Neural progenitor cell (in vitro differentiated cells): ENCODE measurements around the gene ST3GAL2.

Source experiments
- EZH2phosphoT487 ChIP-seq: fragments of 200-600 bp; sonication (generic); IDR thresholded peaks from 2 replicates; pipeline ENCODE4 v1.6.1; 2017; ENCODE audit warnings: antibody characterized with exemption
- TF ChIP-seq, protein P1 (sequence below): fragments of 200-600 bp; sonication (generic); IDR thresholded peaks from 2 replicates; pipeline ENCODE4 v1.5.1; 2017; ENCODE audit warnings: antibody characterized with exemption, mild to moderate bottlenecking

DNA sequence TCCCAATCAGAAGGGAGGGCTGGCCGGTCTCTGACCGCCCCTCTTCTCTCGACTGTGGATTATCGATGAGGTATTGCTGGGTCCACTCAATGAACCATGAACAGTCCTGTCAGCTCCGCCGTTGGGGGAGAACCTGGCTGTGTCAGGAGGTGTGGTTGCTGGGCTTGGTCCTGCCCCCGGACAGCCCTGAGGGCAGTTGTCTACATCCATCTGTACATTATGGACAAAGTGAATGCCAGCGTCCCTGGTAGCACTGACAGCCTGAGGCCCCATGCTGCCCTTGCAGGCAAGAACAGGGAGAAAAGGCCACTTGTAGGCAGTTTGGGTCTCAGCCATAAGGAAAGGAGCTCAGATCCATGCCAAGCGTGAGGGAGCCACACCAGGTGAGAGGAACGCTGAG is 38.9 kb downstream of the ST3GAL2 start:
- TF ChIP-seq, protein P1, sequence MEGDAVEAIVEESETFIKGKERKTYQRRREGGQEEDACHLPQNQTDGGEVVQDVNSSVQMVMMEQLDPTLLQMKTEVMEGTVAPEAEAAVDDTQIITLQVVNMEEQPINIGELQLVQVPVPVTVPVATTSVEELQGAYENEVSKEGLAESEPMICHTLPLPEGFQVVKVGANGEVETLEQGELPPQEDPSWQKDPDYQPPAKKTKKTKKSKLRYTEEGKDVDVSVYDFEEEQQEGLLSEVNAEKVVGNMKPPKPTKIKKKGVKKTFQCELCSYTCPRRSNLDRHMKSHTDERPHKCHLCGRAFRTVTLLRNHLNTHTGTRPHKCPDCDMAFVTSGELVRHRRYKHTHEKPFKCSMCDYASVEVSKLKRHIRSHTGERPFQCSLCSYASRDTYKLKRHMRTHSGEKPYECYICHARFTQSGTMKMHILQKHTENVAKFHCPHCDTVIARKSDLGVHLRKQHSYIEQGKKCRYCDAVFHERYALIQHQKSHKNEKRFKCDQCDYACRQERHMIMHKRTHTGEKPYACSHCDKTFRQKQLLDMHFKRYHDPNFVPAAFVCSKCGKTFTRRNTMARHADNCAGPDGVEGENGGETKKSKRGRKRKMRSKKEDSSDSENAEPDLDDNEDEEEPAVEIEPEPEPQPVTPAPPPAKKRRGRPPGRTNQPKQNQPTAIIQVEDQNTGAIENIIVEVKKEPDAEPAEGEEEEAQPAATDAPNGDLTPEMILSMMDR: no peak
- TF ChIP-seq EZH2phosphoT487: no peak
